Glomerular endothelial cell (primary cell): ENCODE results near the gene PECR. TPM values are rescaled to one million over a fixed set of nuclear protein-coding genes. Genes with fewer than 3 reads are reported as not detected.
"Not testable (repeated sequence)": the region's sequence is repeated elsewhere in the genome, so short reads cannot be mapped to it uniquely, and the experiment has no call there.

Experiments used
- DNase-seq: peaks from one replicate; pipeline ENCODE4 v3.0.0-alpha.2; 2011; ENCODE audit warnings: low read depth, low spot score; ENCODE audit errors: extremely low read depth
- total RNA-seq: library from RNA; depleted of rRNA; stranded (reverse); fragments of >200 nt; gene quantifications from 2 replicates; pipeline ENCODE4 v1.2.3, GENCODE V29; 2015

Gene PECR
- total RNA-seq, 1 donor from 2014 or later: 6.5 TPM

DNA sequence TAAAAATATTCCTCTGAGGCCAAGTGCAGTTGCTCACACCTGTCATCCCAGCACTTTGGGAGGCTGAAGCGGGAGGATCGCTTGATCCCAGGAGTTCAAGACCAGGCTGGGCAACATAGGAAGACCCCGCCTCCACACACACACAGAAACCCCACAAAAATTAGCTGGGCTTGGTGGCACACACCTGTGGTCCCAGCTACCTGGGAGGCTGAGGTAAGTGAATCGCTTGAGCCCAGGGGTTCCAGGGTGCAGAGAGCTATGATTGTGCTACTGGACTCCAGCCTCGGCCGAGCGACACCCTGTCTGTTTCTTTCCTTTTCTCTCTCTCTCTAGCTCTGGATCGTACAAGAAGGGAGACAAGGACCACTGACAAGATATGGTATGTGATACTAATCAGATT lies 25.7 kb upstream of the PECR start:
- no peak for DNase-seq

GRCh38 chr2:216104691-216105090 lies 23.1 kb upstream of the PECR start:
- DNase-seq: no peak

DNA sequence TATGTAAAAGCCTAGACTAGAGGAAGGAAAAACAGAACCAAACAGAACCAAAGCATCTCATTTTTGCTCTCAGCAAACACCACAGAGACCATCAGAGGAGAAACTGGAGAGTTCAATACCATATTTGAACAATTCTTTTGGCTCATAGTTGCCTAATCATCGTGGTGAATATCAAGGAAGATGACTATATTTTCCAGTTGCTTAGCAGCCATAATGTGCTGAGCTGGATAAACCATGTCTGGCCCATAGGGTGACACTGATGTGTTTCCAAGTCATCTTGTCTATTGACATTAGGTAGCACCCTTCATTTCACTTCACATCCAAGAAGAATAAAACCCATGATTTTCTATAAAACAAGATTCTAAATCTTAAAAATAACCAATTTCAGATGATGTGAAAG lies 21.6 kb upstream of the PECR start:
- no peak for DNase-seq

GRCh38 chr2:216101109-216101508 lies 19.5 kb upstream of the PECR start:
- no peak for DNase-seq

- DNase-seq: no peak
Measured at GRCh38 chr2:216098421-216099334, 17.1 kb upstream of the PECR start.

- no peak for DNase-seq
Measured at GRCh38 chr2:216094701-216095100, 13.1 kb upstream of the PECR start.

DNA sequence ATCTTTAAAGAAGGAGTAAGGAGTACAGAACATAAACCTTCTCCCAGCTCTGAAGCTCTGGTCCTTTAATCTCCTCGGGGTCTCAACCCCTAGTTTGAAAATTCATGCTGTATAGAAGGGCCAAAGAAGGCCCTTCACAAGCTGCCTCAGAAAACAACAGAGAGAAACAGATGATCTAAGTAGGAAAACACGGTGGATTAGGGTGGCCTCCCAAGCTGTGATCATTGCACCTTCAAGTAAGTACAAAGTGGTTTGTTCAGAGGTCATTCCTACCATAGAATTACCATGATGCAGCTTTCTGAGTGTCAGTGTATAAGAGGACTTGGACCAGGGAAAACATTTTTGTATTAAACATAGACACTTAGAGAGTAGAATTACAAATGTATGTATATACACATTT lies 11.0 kb upstream of the PECR start:
- no peak for DNase-seq

DNA sequence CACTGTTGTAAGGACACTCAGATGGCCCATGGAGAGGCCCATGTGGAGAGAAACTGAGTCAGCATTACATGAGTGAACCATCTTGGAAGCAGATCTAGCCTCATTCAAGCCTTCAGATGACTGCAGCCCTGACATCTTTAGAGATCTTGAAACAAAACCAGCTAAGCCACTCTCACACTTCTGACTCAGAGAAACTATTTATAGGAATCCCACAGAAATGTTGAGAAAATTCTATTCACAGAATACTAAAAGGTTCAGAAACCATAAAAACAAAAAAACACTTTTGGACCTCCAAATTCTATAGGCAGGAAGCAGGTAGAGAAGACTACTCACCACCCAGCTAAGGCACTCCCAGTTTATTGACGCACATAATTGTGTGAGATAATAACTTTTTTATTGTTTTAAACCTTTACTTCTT lies 8.8 kb upstream of the PECR start:
- no peak for DNase-seq

DNA sequence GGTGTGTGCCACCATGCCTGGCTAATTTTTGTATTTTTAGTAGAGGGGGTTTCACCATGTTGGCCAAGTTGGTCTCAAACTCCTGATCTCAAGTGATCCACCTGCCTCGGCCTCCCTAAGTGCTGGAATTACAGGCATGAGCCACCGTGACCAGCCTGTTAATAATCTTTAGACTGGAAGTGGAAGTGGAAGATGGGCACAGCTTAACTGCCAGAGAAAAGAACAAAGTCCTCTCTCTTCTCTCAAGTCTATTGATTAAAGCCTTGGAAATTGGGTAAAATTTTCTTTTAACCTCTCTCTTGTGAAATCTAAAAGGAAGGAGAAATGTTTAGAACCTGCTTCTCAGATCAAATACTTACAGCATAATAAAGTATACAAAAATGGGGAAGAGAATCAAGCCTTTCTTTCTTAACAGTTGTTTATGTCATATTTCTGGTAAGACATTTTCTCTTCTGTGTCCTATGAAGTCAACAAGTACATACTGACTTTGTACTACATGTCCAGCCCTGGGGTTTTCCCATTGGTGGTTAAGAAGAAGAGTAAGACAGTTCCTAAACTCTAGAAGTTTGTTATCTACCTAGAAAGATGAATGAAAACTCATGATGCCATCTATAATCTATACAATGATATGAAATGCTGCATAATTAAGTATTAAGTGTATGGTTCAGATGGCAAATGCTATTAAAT lies 4.7 kb upstream of the PECR start:
- no peak for DNase-seq

DNA sequence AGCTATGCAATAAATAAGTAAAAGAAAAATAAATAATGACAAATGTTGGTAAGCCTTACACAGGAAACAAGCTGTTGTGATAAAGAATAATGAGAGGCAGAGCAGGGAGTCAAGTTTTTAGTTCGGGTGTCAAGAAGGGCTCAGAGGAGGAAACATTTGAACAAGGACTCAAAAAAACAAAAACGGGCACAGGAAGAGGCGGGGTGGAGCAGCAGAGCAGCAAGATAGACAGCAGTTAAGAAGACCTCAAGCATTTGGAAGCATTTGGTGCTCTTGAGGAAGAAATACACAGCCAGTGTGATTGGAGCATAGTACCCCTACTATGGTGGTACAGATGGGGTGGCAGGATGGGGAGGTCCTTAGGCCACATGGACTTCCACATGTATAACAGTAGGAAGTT lies 2.9 kb upstream of the PECR start:
- no peak for DNase-seq

DNA sequence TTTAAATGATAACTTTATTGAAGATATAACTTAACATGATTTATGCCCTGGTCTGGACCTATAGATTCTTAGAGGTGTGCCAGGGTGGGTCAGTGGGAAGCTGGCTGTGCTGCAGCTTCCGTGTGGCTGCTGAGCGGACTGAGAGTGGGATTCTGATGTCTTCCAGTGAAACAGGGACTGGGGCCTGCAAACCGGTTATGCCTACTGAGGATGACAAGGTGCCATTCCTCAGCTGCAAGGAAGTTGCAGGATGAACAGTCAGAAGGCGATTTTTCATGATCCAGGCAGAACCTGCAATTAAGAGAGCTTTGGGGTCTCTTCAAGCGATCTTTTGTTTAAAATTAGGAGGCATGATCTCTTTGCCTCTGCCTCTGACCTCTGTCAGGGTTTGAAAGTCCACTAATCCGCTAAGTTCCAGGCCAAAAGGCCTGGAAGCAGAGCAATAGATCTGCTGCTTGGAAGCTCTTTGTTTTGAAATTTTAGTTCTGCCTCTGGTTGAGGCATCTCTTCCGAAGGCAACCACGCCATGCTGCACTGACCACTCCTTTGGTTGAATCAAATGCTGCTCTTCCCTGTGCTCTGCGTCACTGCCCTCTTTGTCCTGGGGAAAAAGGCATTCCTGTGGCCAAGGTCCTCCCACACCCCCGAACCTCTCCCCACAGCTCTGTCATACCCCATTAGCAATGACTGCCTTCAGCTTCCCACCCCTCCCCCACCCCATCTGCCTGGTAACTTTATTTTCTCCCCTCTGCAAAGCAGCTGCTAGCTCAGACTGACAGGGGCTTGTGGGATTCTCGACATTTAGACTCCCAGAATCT lies 2.1 kb upstream of the PECR start:
- no peak for DNase-seq

- no peak for DNase-seq
Measured at GRCh38 chr2:216082805-216083204, 1.2 kb upstream of the PECR start.

- no peak for DNase-seq
Measured at GRCh38 chr2:216082117-216082711, 605 bp upstream of the PECR start.

DNA sequence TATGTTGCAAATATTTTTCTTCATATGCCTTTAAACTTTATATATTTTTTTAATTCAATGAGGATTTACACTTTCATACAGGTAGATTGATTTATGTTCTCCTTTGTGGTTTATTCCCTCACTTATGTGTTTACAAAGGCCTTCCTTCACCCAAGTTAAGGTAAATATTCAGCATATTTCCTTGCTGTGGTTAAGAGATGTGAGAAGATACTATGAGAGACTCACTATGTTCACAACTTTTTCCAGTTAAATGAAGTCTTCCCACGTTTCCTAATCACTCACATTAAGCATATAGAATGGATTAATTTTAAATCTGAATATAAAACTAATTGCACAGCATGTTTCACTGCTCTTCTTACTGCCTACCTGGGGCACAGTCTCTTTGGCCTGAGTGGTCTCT lies 597 bp downstream of the PECR start:
- DNase-seq: no peak

DNA sequence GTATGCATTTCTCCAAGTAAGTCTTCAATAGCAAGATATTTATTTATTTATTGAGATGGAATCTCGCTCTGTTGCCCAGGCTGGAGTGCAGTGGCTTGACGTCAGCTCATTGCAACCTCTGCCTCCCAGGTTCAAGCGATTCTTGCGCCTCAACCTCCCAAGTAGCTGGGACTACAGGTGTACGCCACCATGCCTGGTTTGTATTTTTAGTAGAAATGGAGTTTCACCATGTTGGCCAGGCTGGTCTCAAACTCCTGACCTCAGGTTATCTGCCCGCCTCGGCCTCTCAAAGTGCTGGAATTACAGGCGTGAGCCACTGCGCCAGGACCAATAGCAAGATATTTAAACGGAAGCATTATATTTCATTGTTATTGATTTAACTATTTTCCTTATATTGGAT lies 1.6 kb downstream of the PECR start:
- DNase-seq: not testable (repeated sequence)

GRCh38 chr2:216078776-216079175 lies 2.8 kb downstream of the PECR start:
- DNase-seq: no peak

GRCh38 chr2:216075510-216076485 lies 5.8 kb downstream of the PECR start:
- DNase-seq: no peak

DNA sequence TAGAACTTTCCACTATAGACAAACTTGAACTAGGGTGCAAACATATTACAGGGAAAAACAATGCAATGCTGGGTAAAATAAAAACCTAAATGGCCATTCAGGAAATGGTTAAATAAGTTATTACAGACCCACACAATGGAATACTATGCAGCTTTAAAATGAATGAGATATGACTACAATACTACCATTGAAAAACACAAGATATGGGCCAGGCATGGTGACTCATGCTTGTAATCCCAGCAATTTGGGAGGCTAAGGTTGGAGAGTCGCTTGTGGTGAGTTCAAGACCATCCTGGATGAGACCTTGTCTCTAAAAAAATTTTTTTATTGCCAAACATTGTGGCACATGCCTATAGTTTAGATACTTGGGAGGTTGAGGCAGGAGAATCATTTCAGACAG lies 6.8 kb downstream of the PECR start:
- no peak for DNase-seq

DNA sequence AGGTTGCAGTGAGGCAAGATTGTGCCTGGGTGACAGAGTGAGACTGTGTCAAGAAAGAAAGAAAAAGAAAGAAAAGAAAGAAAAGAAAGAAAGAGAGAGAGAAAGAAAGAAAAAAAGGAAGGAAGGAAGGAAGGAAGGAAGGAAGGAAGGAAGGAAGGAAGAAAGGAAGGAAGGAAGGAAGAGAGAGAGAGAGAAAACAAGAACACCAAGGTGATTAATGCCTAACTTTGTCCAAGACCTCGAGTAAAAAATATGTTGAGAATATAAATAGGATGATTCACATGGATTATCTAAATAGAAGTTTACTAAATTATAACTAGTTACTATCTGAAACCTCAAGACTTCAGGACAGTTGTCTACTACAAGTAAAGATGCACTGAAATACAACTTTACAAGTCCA lies 7.2 kb downstream of the PECR start:
- no peak for DNase-seq

GRCh38 chr2:216073773-216074172 lies 7.8 kb downstream of the PECR start:
- no peak for DNase-seq
